CD1c-positive myeloid dendritic cell (primary cell): ENCODE data around the gene MOXD1.
"Not testable (repeated sequence)": the region's sequence is repeated elsewhere in the genome, so short reads cannot be mapped to it uniquely, and the experiment has no call there.

Experiments used
- DNase-seq: peaks from one replicate; pipeline ENCODE4 v3.0.0-alpha.2; 2016; ENCODE audit errors: extremely low spot score

The MOXD1 gene

DNA sequence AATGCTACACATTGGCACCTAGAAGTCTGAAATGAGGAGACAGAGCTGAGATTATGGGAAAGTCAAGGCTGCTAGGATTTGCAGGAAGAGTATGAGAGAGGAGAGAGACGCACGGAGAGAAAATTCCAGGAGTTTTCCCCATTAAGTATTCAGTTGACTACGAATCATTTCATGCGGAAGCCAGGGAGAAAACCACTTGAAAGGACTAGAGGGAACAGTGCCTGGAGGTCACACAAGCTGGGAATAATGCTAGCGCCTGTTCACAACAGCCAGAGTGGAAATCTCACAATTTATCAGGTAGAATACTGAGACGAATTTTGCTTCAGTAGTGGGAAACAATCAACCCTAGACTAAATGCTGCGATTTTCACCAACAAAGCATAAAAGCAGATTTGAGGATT lies 118.6 kb downstream of the MOXD1 start:
- no peak for DNase-seq

DNA sequence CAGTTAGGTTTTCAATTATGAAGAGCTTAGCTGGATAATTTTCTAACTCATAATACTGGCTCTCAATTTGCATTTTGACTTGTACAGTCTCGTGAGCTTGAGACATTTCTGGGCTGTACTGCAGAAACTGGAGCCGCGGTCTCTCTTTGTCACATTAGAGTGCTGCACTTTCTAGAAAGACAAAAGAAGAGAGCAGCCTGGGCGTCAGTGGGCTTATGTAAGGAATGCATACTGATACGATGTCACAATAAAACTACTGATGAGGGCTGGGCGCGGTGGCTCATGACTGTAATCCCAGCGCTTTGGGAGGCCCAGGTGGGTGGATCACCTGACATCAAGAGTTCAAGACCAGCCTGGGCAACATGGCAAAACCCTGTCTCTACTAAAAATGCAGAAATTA lies 120.8 kb downstream of the MOXD1 start:
- DNase-seq = no peak

DNA sequence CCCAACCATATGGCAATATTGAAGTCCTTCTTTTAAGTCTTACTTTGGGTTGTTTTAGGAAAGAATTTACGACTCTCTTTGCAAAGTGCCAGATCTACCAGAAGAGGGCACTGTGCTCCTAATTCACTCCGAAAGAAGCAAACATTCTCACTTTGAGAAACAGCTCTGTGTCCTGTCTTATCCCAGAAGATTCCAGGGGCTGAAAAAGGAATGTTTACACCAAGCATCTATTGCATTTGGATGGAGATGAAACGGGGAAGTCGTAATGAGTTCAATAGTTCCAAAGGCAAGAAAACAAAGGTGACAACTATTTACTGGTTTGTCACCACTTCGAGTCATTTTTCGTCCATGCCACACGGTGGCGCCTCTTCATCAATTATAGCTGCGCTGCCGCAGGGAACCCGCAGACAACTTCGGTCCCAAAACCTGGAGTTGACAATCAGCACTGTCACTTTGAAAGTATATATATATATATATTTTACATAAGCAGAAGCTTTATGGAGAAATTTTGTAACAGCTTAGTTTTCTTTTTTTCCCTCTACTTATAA lies 121.6 kb downstream of the MOXD1 start:
- DNase-seq = peak; percentile 84

DNA sequence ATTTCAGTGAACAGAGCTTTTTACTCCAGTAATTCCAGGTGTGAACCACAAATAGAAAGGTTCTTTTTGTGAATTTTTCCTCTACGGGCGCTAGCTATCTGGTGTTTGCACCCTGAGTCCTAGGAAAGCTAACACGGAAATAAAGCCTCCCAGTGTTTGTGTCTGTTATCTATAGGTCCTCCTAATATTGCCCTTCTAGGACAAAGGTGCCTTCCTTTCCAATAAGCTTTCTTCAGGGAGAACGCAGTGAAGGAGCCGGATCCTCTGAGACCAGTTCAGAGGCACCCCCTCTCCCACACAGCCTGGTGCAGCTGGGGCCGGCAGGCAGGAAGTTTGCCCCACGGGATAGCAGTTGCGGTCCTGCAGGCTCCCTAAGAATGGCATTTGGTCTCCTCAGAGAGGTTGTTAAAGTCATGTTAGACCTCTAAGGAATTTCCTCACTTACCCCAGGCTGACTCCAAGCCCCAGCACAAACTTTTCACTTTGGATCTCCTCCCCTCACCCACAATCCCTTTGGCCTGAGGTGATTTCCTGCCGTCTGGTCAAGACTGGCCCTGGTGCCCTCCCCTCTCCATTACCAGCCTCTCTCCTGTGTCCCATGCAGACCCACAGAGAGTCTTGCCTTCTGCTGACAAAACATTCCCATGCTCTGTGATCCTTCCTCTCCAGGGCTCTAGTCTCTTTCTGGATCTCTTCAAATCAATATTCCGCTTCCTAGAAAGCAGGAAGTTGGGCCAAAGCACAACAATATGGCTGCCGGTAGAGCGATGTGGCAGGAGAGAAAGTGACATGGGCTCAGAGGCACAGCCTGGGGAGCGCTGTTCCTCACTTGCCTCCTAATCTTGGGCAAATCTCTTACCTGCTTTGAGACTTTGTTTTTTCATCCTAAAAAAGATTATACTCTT lies 126.0 kb downstream of the MOXD1 start:
- no peak for DNase-seq

DNA sequence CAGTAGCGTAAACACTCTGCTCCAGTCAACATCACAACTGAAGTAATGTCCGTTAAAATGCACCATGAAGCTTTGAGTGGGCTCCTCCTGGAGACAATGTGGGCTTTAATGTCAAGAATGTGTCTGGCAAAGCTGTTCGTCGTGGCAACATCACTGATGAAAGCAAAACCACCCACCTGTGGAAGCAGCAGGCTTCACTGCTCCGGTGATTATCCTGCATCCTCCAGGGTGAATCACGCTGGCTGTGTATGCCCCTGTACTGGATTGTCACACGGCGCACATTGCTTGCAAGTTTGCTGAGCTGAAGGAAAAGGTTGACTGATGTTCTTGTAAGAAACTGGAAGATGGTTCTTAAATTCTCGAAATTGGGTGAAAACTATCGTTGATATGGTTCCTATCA lies 128.5 kb downstream of the MOXD1 start:
- DNase-seq = no peak

DNA sequence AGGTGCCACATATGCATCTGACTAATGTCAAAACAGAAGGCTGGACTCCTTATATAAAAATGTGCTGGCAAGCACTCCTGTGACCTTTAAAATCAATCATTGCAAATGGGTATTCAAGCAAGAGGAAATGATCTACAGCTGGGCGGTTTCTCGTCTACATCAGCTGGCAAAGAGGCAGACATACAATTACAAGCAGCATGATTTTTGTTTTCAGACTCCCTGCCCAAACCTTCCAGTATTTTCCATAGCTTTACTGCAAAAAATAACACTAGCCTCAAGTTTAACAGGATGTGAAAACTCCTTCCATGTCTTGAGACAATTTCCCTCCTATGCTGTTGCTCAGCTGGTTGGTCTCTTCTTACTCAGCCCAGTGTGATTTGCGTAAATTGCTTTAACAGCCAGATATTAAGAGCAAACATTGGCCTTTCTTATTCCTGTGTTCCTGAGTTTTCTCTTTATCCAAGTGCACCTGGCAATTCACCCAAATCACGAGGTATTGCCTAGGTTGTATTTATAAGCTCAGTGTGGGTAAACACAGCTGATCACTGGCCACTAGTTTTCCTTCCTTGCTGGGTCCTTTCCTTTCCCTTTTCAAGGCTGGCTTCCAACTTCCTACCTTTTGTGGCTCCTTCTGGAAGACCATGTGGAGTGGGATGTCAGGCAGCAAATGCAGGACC lies 130.4 kb downstream of the MOXD1 start:
- no peak for DNase-seq

DNA sequence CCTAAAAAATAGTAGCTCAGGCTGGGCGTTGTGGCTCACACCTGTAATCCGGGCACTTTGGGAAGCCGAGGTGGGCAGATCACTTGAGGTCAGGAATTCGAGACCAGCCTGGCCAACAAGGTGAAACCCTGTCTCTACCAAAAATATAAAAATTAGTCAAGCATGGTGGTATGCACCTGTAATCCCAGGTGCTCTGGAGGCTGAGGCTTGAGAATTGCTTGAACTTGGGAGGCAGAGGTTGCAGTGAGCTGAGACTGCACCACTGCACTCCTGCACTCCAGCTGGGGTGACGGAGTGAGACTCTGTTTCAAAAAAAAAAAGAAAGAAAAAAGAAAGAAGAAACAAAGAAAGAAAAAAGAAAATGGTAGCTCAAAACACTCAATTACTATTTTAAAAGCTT lies 132.6 kb downstream of the MOXD1 start:
- DNase-seq = not testable (repeated sequence)

DNA sequence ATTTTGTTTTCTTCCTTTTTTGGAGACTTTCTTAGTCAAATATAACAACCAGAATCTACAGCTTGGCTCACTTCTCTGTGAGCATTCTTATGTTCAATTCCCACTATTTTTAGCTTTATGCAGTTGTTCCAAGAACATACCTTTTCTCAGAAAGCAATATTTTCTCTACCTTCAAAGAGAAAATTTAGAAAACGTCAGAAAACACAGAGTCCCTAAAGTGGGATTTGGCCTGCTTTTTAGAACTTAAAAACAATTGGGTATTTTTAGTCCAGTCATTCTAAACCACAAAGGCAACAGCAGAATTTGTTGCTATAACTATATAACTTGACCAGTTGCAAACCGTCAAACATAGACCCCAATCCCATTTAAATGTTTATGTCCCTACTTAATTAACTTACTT lies 133.1 kb downstream of the MOXD1 start:
- DNase-seq = no peak

DNA sequence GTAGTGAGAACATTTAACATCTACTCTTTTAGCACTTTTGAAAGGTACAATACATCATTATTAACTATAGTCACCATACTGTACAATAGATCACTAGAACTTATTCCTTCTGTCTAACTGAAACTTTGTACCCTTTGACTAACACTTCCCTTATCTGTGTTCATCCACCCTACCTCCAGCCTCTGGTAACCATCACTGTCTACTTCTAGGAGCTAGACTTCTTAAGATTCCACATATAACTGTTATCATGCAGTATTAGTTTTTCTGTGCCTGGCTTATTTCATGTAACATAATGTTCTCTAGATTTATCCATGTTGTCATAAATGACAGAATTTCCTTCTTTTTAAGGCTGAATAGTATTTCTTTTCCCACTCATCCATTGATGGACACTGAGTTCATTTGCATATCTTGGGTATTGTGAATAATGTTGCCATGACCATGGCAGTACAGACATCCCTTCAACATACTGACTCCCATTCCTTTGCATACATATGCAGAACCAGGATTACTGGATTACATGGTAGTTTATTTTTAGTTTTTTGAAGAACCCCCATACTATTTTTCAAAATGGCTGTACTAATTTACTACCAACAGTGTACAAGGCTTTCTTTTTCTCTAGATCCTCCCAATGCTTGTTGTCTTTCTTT lies 135.7 kb downstream of the MOXD1 start:
- DNase-seq = no peak

DNA sequence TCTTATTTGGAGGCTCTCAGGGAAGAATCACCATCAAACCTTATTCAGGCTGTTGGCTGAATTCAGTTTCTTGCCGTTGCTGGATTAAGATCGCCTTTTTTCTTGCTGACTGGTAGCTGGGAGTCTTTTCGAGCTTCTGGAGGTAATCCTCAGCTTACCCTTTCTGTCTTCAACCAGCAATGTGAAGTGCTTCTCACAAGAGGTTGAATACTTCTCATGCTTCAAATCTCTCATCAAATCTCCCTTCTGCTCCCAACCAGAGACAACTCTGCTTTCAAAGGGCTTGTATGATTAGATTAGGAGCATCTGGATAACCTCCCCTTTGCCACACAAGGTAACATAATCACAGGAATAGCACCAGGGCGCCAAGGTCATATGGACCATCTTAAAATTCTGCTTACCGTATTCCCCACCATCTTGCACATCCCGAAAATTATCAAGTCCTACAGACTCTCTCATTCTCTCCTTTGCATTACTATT lies 137.2 kb downstream of the MOXD1 start:
- no peak for DNase-seq

DNA sequence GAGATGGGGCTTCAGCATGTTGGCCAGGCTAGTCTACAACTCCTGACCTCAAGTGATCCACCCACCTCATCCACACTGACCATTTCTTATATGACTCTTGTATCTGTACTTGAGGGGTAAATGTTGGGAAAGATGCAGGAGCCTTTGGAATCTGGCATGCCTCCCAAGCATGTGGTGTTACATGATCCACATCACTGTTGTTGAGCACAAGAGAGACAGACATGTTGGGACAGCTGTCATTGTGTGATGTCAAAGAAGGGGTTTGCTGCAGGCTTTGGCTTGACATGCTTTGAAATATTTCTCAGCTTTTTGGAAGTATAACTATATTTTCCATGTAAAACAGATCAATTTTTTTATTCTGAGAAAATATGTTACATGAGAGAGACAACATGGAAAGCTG lies 139.9 kb downstream of the MOXD1 start:
- DNase-seq = no peak

DNA sequence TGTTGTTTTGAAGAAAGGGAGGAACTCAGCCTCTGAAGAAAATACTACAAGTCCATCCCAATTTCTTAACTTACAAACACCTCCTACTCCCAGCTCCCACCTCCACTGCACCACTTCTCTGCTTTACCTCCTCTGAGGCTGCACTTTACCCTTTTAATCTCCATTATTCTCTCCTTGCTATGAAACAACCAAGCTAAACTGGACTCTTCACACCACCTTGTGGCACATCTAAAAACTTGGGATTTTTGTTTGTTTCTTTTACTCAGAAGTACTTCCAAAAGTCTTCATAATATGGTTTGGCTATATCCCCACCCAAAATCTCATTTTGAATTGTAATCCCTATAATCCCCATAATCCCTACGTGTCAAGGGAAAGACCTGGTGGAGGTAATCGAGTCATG lies 142.2 kb downstream of the MOXD1 start:
- DNase-seq = no peak

DNA sequence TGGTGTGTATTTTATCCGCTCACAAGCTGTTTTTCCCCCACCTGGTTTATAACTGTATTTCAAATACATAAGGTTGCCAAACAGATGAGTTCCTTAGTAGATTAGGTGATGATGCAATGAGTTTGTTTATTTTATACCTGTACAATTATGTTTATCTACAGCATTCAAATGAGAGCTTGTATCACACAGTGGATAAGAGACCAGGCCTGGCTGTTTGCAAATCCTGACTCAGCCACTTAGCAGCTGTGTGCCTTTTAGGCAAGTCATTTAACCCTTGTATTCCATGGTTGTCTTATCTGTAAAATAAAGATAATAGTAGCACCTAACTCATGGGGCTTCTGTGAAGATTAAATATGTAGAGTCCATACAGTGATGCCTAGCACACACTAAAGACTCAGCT lies 143.7 kb downstream of the MOXD1 start:
- no peak for DNase-seq

DNA sequence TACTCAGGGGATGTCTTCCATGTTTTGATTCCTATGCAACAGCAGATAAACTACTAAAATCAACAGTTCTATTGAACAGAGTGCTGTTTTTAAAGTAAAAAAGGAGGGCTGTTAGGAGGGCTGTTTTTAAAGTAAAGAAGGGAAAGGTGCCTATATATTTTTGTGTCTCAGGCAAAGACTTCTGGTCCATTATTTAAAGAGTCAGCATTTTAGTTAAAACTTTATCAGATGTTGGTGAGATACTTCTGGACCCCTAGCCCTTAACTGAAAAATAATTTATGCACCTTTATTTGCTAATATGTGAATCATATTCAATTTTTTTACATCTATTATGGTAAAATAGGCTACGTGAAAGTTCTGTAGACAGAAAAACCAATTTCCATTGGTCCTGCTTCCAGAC lies 144.8 kb downstream of the MOXD1 start:
- no peak for DNase-seq

DNA sequence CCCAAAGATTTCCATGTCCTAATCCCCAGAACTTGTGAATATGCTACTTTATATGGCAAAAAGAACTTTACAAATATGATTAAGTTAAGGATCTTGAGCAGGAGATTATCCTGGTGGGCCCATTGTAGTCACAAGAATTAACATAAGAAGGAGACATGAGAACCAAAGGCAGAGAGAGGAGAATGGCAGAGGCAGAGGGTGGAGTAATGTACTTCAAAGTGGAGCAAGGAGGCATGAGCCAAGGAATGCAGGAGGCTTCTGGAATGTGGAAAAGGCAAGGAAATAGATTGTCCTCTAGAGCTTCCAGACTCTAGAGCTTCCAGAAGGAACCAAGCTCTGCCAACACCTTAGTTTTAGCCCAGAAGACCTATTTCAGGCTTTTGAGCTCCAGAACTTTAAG lies 147.4 kb downstream of the MOXD1 start:
- DNase-seq = no peak

DNA sequence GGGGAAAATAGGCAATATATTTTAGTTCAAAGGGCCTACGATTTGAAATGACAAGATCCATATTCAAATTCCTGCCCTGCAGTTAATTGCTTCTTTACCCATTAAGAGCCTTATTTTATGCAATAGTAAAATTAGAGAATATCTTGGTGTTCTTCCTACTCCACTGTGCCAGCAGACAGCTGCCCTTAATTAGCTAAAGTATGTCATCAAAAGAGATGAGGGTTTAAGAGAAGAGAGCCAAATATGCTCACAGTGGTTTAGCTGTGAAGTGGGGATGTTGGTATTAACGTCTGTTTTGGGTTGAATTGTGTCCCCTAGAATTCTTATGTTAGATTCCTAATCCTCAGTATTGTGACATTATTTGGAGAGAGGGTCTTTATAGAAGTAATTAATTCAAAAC lies 148.1 kb downstream of the MOXD1 start:
- no peak for DNase-seq

DNA sequence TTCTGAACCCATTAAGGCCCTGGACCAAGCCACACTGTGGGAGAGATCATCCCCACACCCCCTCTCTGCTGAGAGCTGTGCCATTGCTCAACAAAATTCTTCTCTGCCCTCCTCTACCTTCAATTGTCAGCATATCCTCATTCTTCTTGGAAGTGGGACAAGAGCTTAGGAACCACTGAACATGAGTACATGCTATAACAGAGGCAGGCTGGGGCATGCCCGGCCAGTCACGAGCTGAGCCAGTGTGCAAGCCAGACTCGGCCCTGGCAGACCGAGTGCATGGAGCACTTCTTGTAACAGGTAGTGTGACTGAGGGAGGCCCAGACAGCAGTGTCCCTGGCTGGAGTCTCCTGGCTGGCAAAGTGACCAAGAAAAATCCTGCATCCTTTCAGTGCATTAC lies 149.2 kb downstream of the MOXD1 start:
- DNase-seq = no peak

DNA sequence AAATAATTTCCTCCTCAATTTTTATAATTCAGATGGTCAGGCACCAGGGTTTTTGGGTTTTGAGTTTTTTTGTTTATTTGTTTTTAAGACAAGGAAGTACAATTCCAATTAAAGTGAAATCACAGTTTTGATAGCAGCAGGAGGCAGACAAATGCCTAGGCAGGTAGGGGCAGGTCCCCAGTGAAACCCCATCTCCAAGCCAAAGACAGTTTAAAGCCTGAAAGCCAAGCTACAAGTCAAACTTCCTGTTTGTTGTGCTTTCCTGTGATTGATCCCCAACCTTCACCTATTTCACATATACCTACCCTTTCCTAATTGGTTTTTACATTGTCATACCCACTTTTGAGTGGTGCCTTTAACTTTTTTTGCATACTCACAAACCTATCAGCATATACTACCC lies 149.6 kb downstream of the MOXD1 start:
- no peak for DNase-seq

DNA sequence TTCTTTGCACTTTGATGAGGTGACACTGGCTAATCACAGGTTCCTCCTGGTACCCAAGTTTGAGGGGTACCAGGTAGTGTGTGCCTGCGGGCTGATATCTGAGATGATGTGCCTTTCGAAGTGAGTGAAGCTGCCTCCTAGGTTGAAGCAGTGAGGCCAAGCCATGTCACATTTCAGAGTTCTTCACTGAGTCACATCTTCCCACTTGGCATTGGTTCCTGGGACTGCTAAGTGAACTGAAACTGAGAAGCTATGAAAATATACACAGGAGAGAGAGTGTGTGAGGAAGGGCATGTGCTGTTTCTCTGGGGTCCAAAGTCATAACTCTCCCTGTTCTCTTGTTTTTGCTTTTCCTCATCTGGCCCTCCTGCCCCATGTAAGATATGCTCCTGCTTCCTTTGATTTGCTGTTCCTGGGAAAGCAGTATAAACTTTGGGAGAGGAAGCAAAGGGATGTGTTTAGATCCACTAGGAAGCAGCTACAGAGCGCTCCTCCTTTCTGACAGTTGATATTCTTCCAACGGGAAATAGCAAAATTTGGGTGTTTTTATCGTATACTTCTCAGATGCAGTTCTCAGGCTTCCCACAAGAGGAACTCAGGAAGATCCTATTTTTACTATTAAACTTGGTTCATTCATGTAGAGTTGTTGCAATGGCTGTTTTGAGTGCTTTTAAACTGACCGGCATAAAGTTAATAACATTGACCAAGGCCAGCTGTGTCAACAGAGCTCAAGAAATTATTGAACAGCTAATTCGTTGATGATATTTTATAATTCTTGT lies 153.7 kb downstream of the MOXD1 start:
- no peak for DNase-seq

DNA sequence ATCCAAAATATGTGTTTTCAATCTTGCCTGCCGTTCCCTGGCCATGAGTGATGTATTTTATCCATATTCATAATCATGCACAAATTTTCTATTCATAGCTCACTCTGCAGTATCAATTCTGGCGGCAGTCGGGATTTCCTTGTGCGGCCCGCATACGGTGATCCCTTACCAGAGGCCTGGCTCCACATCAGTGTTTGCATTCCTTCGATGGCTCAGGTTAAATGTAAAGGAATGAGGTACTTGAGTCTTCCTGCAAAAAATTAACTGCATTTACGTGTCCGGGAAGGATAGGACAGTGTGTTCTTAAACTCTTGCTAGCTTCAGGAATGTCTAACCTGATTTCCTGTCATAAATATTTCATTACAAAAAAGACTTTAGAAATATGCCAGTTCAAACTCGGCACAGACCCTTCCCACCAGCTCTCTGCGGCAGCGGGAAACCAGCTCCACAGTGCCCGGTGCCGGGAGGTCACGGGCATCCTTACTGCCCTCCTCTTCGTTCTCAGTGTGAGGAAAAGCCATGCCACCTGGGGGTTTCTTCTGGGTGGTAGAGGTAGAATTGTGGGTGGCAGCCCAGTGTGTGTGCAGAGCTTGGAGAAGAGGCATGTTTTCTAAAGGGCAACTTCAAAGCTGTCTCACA lies 154.5 kb downstream of the MOXD1 start:
- DNase-seq = no peak

DNA sequence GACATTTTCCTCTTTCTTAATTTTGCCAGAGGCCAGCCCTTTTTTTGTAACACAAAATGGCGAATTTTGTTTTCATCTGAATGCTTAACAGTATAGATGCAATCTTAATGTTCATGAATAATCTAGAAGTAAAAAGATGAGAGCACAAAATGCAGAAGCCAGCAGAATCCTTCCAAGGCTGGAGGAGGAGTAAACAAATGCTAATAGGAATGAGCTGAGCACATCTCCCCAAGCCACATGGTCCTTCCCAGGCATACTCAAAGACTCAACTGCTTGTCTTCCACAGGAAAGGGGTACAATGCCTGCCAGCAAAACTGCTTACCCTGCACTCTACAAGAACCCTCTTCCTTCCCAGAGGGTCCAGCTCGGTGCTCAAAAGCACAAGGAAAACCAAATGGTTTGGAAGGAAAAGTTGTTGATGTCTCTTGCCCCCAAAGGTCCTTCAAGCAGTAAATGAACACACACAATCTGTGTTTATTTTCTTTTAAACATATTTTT lies 155.1 kb downstream of the MOXD1 start:
- DNase-seq = no peak
